GM19193 (cell line): Measurements from ENCODE around the gene SMG7.
A peak's percentile ranks its signal among the peaks of the same experiment; 100 is the strongest.

Experiments used
- POLR2A ChIP-seq: IDR thresholded peaks from 4 replicates; pipeline ENCODE4 v1.6.1; 2011; ENCODE audit not compliant: insufficient read depth, insufficient read length; ENCODE audit errors: extremely low read depth

Gene SMG7

DNA sequence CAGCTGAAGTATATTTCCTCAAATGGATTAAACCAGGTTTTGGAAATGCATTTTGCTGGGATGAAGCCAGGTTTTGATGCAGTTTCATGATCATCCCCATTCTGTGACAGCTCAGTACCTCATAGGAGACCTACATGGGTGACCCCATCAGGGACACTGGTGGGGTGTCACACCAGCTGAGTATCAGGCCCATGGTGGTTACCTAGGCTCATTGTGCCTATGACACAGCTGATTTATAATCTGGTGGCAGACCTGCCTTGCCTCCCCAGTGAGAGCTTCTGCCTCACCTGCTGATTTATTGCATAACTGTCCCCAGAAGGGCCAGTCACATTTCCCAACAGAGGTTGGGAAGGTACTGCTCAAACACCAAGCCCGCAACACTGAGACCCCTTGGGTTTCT, 114.2 kb downstream of the SMG7 start:
- TF ChIP-seq POLR2A: no peak

DNA sequence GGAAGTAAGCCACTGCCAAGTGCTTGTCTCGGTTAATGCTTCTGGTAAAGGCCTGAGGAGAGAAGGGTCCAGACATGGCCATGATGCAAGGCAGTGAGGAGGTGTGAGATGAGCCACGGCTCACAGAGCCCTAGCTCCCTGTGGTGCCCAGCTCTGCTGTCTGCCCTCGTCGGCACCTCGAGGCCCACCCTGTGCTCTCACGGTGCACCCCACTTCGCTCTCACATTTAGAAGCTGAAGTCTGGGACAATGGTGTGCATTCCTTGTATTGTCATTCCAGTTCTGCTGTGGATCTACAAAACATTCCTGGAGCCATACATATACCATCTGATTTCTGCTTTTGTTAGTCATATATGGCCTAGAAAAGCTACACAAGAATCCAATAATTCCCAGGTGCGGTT, 114.6 kb downstream of the SMG7 start:
- no peak for TF ChIP-seq POLR2A

DNA sequence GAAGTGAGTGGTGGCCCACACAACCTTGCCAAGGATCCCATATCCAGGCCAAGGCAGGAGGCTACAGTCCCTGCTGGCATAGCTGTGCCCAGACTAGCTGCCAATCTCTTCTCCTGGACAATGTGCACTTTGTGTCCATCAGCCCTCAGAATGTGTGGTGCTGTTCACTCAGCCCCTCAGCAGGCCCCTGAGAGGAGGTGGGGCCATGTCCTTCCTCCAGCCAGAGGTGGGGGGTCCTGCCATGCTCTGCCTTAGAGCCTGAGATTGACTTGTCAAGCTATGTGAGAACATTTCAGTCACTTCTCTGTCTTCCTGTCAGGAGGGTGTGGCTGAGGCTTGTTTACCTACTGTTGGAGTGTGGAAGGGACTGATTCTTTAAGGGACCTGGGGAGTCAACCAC, 116.5 kb downstream of the SMG7 start:
- TF ChIP-seq POLR2A: peak; percentile 14

DNA sequence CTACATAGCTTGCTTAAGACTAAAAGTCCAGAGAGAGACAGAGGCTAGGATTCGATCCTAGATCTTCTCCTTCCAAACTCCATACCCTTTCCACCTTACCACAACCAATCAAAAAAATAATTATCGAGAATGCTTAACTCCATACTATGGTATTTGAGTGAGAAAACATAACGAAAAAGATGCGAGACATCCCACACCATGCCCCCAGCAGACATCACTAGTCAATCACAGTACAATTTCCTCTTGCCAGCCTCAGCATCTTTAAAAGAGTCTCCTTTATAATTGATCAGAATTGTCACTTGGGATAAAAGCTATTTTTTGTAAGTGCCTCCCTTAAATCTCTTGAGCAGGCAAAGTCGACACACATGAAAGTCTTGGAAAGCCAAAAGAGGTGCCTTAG, 117.1 kb downstream of the SMG7 start:
- no peak for TF ChIP-seq POLR2A

DNA sequence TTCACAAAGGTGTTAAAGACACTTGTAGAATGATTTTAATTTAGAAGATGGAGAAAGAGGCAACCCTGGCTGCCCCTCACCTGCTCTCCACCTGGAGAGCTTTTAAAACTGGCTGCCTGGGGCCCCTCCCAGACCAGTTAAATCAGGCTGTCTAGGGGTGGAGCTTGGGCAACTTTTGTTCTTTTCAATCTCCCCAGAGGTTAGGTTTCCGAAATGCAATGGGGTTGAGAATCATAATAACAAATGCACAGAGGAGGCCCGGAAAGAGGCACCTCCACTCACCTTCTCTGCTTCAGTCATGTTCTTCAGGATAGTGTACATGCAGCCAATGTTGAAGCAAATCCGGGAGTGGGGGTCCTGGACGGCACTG, 117.6 kb downstream of the SMG7 start:
- no peak for TF ChIP-seq POLR2A

DNA sequence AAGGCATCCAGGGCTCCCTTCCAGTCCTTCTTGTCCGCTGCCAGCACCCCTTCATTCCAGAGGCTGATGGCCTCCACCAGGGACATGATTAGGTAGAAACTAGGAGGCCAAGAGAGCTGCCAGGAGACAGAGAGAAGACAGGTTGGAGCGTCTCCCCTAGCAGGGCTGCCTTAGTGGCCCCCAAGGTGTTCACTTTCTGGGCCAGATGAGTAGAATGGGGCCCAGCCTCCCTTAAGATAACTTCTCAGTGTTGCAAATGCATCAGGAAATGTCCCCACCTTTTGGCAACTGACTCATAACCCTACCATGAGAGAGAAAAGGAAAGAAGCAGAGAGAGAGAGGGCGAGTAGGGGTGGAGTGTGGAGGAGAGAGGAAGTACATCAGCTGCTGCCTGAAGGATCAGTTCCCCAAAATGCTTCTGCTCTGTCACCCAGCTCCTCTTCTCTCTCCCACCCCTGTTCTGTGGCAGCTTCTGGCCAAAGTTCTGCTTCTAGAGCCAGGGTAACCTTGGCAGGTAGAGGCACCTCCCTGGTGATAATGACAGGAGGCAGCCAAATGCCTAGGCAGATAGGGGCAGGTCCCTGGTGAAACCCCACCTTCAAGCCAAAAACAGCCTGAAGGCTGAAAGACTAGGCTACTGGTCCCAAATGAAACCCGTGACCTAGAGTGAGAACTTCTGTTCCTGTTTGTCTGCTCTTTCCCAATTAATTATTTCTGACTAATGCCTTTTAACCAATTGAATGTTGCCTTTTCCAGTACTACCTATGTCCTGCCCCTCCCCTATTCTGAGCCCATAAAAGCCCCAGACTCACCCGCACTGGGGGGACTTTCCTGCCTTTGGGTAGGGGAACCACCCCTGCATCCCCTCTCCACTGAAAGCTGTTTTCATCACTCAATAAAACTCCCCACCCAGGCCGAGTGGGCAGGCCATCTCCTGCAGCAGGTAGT, 118.2 kb downstream of the SMG7 start, which contains the start of gene NCF2:
TSS of gene NCF2 (minus strand) at position 216 of the 948 bp plus-strand sequence. CDS start at position 86, 130 bp downstream.
- peak; percentile 65 for TF ChIP-seq POLR2A

DNA sequence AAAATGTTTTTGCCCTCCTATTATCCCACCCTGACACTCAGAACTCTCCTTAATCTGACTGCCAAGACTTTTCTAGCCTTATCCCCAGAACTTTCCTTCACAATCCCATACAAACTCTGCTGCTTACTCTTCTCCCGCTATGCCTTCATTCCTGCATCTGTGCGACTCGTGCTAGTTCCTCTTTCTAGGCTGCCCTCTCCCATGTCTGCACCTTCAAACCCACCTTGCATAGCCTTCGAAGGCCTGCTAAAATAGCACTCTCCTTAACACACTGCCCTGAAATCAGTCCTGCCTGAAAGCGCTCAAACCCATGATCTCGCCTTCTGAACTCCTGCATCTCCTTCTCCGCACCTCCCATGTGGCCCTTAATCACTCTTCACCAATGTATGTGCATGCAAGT, 120.4 kb downstream of the SMG7 start:
- no peak for TF ChIP-seq POLR2A

DNA sequence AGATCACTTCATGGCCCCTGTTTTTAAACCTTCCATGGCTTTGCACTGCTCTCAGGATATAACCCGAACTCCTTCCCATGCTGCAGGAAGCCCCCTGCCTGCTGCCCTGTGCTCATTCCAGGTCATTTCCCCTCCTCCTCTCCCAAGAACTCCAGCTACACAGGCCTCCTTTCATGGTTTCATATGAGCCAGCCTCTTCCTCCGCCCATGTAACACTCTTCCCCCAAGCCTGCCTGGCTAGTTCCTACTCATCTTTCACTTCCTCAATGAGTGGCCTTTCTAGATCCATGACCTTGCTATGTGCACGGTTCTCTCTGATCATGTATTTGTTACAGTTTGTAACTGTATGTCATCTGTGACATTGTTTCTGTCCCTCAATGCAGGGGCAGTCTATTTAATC, 121.1 kb downstream of the SMG7 start:
- no peak for TF ChIP-seq POLR2A

DNA sequence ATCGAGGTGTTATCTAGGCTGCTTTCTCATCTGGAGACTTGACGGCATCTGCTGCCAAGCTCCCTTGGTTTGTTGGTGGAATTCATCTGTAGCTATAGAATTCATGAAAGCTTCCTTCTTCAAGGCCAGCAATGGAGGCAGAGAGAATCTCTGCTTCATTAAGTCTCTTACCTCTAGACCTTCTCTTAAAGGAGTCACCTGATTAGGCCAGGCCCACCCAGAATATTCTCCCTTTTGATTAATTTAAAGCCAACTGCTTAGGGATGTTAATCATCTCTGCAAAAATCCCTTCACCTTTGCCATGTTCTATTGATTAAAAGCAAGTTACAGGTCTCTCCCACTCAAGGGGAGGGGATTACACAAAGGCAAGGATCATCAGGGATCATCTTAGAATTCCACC, 123.2 kb downstream of the SMG7 start:
- TF ChIP-seq POLR2A: no peak

DNA sequence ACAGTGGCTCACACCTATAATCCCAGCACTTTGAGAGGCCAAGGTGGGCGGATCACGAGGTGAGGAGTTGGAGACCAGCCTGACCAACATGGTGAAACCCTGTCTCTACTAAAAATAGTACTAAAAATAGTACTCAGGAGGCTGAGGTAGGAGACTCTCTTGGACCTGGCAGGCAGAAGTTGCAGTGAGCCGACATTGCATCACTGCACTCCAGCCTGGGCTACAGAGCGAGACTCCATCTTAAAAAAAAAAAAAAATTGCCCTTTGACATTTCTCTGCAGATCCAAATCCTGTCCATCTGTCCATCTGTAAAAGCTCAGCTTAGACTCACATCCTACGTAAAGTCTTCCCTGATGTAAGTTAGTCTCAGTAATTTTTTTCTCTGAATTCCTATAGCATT, 124.2 kb downstream of the SMG7 start:
- TF ChIP-seq POLR2A: no peak

DNA sequence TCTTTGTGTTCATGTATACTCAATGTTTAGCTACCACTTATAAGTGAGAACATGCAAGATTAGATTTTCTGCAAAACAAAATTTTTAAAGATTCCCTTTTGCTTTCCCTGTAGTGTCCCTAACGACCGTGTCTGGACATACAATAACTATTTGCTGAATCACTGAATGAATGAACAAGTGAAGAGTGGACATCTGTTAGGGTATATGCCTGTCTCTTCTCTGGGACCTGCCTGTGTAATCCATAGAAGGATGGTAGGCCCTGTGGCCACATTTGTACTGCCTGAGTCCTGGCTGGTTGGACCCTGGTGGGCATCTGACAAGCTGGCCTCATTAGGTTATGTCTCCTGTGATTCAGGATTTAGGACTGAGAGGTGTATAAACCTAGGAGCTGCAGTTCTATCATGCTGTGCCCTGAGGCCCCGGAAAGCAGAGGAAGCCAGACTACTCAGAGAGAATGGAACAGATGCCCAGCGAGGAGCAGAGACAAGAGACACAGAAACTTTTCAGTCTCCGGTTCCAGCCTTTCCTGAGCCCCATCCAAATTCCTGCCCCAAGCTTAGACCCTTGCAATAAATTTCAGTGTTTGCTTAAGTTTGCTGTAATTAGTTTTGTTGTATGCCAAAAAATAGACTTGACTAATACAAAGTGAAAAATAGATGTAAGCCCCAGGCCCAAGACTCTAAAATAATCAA, 125.5 kb downstream of the SMG7 start:
- no peak for TF ChIP-seq POLR2A

DNA sequence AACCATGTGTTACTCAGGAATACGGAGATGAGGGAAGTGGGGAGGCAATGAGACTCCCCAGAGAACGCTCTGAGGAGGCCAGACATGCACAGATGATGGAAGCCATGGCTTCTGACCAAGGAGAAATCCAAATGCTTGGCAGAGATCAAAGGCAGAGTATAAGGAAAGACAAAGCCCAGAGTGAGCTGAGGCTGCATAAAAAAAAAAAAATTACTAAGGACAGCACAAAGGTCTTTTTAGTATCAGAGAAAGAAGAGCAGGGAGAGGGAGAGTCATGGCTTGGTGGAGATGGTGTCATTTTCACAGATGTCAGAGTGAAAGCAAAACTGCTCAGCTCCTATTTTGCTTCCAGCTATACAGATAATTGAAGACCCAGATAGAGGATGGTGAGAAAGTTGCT, 126.1 kb downstream of the SMG7 start:
- TF ChIP-seq POLR2A: no peak

DNA sequence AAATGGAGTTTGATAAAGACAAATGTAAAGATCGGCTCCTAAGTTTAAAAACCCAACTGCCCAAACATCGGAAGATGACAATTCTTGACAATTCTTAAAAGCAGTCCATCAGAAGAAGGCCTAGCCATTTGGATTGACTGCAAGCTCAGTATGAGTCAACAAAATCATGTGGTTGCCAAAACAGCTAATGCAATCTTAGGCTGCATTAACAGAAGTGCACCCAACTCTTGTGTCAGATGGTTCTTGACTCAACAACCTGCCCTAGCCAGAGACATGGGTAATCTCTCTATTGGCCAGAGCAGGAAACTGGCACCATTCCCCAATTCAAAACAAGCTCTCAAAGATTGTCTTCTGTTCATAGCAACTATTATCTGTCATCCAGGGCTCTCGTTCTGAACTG, 127.8 kb downstream of the SMG7 start:
- no peak for TF ChIP-seq POLR2A

DNA sequence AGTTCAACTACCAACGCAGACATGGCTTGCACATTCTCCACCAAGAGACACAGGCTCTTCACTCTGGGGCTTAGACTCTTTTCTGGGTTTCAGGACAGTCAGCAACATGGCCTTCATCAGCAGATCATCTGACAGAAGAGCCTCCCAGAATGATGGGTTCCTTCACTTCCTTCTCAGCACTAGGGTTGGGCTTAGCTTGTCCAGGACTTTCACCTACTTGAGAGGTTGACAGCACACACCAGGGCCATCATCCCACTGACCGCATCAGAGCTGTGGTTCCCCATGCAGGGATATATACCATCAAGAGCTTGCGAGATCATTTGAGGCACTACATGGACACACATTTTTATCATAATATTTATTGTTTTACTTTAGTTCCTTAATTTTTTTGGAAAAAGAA, 128.3 kb downstream of the SMG7 start:
- TF ChIP-seq POLR2A: no peak

DNA sequence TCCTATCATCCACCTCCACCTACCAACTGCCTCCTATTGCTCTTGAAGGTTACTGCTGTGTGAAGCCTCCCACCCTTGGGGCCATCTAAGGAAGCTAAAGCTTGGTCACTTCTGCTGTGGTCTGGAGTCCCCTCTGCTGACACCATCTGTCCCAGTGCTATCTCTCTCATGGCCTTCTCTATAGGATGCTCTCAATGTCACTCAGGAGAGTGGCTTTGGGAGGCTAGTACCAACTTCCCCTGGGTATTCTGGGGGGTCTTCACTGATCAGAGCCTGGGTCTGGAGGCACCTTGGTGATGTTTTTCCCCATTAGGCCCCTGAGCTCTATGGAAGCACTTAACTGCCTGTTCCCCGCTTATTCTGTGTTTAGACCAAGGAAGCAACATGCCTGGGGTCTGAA, 130.2 kb downstream of the SMG7 start:
- TF ChIP-seq POLR2A: no peak
